ENCODE data around the gene CST3. TPM values are rescaled to one million over a fixed set of nuclear protein-coding genes. Genes with fewer than 3 reads are reported as not detected.

The CST3 gene
- total RNA-seq, 1 experiment from 2014 or later, result 82.7 TPM

DNA sequence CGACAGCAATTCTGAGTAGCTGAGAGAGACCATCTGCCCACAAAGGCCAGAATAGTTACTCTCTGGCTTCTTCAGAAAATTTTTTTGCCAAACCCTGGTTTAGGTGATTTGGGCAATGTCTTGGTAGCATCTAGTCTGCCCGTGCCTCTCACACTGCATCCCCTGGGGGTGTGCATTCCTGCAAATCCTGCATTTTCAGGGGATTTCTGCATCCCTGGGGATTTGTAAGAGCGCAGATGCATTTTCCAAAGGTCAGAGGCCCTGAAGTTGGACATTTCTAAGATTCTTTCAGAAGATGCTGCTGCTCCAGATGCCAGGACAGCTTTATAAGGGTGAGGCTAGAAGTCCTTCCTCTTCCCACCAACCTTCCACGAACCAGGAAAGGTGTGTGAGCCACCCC lies 36.0 kb downstream of the CST3 start:
- Histone ChIP-seq H3K4me1 (ENCODE audit: insufficient read depth, low read length, poor library complexity, severe bottlenecking) (peaks cover 2% of the 10 kb centered on the region), H3K9me3 (ENCODE audit: low read depth, low read length, poor library complexity, severe bottlenecking) (no peaks in the 10 kb centered on the region), H3K4me3 (ENCODE audit: low read depth, low read length, poor library complexity, severe bottlenecking) (no peak overlapping the region), H3K36me3 (ENCODE audit: insufficient read depth, low read length, poor library complexity, severe bottlenecking) (no peaks in the 10 kb centered on the region), H3K27me3 (replicated peaks; ENCODE audit: insufficient read depth, low read depth, low read length, poor library complexity) (no peaks in the 10 kb centered on the region), H3K27ac (ENCODE audit: low read depth, low read length, poor library complexity, severe bottlenecking) (no peak overlapping the region)
- intact Hi-C loops (cut with micrococcal nuclease; ENCODE audit: unreplicated experiment), result no loop called here
- CTCF ChIA-PET, result no interaction called here
- BruUV-seq (replicated peaks), result no TSS peak
- POLR2A ChIA-PET (ENCODE audit: low non-redundant PET), result no interaction called here
- no peak for DNase-seq (ENCODE audit: low spot score)
- TF ChIP-seq CTCF (conservative IDR thresholded peaks at IDR 0.05; ENCODE audit: low read depth, low read length) (no peak), EZH2 (IDR thresholded peaks at IDR 0.05; ENCODE audit: borderline replicate concordance, low read depth, low read length, poor library complexity, severe bottlenecking) (no peak)

DNA sequence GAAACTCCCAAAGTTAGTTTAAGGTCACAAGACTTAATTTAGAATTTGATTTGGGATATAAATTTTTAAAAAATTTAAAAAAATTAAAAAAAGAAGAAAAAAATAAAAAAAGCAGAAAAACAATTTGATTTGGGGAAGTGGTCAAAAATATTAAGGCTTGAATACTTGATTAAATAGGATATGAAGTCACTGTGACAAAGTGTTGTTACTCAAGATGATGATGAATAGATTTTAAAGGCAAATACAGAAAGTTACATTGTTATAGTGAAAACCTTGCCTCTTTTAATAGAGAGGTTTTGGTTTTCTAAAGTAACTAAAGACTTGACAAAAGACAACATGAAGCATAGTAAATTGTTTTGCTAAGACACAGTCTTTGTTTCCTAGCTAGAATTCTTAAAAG lies 39.3 kb downstream of the CST3 start:
- ChIA-PET CTCF (no interaction called here), POLR2A (ENCODE audit: low non-redundant PET) (no interaction called here)
- H3K27me3 ChIP-seq (replicated peaks; ENCODE audit: insufficient read depth, low read depth, low read length, poor library complexity), result no peaks in the 10 kb centered on the region
- no peaks in the 10 kb centered on the region for H3K9me3 ChIP-seq (ENCODE audit: low read depth, low read length, poor library complexity, severe bottlenecking)
- no peak overlapping the region for H3K4me3 ChIP-seq (ENCODE audit: low read depth, low read length, poor library complexity, severe bottlenecking)
- no peak overlapping the region for H3K27ac ChIP-seq (ENCODE audit: low read depth, low read length, poor library complexity, severe bottlenecking)
- DNase-seq (ENCODE audit: low spot score), result no peak
- no TSS peak for BruUV-seq (replicated peaks)
- TF ChIP-seq CTCF (conservative IDR thresholded peaks at IDR 0.05; ENCODE audit: low read depth, low read length) (no peak), EZH2 (IDR thresholded peaks at IDR 0.05; ENCODE audit: borderline replicate concordance, low read depth, low read length, poor library complexity, severe bottlenecking) (no peak)
- no peaks in the 10 kb centered on the region for H3K36me3 ChIP-seq (ENCODE audit: insufficient read depth, low read length, poor library complexity, severe bottlenecking)
- intact Hi-C loops (cut with micrococcal nuclease; ENCODE audit: unreplicated experiment), result no loop called here
- H3K4me1 ChIP-seq (ENCODE audit: insufficient read depth, low read length, poor library complexity, severe bottlenecking), result peaks cover 7% of the 10 kb centered on the region

GRCh38 chr20:23596579-23597250 lies 41.0 kb downstream of the CST3 start:
- ChIA-PET CTCF (no interaction called here), POLR2A (ENCODE audit: low non-redundant PET) (no interaction called here)
- Histone ChIP-seq H3K4me1 (ENCODE audit: insufficient read depth, low read length, poor library complexity, severe bottlenecking) (peaks cover 7% of the 10 kb centered on the region), H3K36me3 (ENCODE audit: insufficient read depth, low read length, poor library complexity, severe bottlenecking) (no peaks in the 10 kb centered on the region), H3K9me3 (ENCODE audit: low read depth, low read length, poor library complexity, severe bottlenecking) (no peaks in the 10 kb centered on the region), H3K27ac (ENCODE audit: low read depth, low read length, poor library complexity, severe bottlenecking) (no peak overlapping the region), H3K27me3 (replicated peaks; ENCODE audit: insufficient read depth, low read depth, low read length, poor library complexity) (no peaks in the 10 kb centered on the region), H3K4me3 (ENCODE audit: low read depth, low read length, poor library complexity, severe bottlenecking) (no peak overlapping the region)
- no TSS peak for BruUV-seq (replicated peaks)
- TF ChIP-seq CTCF (conservative IDR thresholded peaks at IDR 0.05; ENCODE audit: low read depth, low read length) (no peak), EZH2 (IDR thresholded peaks at IDR 0.05; ENCODE audit: borderline replicate concordance, low read depth, low read length, poor library complexity, severe bottlenecking) (no peak)
- intact Hi-C loops (cut with micrococcal nuclease; ENCODE audit: unreplicated experiment), result no loop called here
- peak; percentile 51 for DNase-seq (ENCODE audit: low spot score)
